Measurements from ENCODE around the gene VPS11.

VPS11 gene

GRCh38 chr11:119025099-119025473 is 42.5 kb upstream of the VPS11 start:
- no peak for TF ChIP-seq CTCF (IDR thresholded peaks at IDR 0.05; ENCODE audit: extremely low read depth, missing control alignments)
- no peak for DNase-seq (ENCODE audit: low spot score)

- no peak for TF ChIP-seq CTCF (IDR thresholded peaks at IDR 0.05; ENCODE audit: extremely low read depth, missing control alignments)
- DNase-seq (ENCODE audit: low spot score), result no peak
Observed at GRCh38 chr11:119025541-119025940, 42.1 kb upstream of the VPS11 start.

GRCh38 chr11:119025978-119026766 is 41.4 kb upstream of the VPS11 start:
- DNase-seq (ENCODE audit: low spot score), result no peak
- no peak for TF ChIP-seq CTCF (IDR thresholded peaks at IDR 0.05; ENCODE audit: extremely low read depth, missing control alignments)

- DNase-seq (ENCODE audit: low spot score), result no peak
- TF ChIP-seq CTCF (IDR thresholded peaks at IDR 0.05; ENCODE audit: extremely low read depth, missing control alignments), result no peak
Observed at GRCh38 chr11:119026970-119027369, 40.6 kb upstream of the VPS11 start.

- TF ChIP-seq CTCF (IDR thresholded peaks at IDR 0.05; ENCODE audit: extremely low read depth, missing control alignments), result no peak
- no peak for DNase-seq (ENCODE audit: low spot score)
Observed at GRCh38 chr11:119027561-119028345, 39.9 kb upstream of the VPS11 start.

- TF ChIP-seq CTCF (IDR thresholded peaks at IDR 0.05; ENCODE audit: extremely low read depth, missing control alignments), result no peak
- DNase-seq (ENCODE audit: low spot score), result no peak
Observed at GRCh38 chr11:119028346-119029068, 39.1 kb upstream of the VPS11 start.

- TF ChIP-seq CTCF (IDR thresholded peaks at IDR 0.05; ENCODE audit: extremely low read depth, missing control alignments), result no peak
- no peak for DNase-seq (ENCODE audit: low spot score)
Observed at GRCh38 chr11:119029069-119029339, 38.6 kb upstream of the VPS11 start.

All from GM20000 (cell line).